ENCODE results near the gene EVC2. TPM values are rescaled to one million over a fixed set of nuclear protein-coding genes. Genes with fewer than 3 reads are reported as not detected.

The EVC2 gene
- total RNA-seq, 2 experiments from 2014 or later: 3.4 TPM; not detected in 1

DNA sequence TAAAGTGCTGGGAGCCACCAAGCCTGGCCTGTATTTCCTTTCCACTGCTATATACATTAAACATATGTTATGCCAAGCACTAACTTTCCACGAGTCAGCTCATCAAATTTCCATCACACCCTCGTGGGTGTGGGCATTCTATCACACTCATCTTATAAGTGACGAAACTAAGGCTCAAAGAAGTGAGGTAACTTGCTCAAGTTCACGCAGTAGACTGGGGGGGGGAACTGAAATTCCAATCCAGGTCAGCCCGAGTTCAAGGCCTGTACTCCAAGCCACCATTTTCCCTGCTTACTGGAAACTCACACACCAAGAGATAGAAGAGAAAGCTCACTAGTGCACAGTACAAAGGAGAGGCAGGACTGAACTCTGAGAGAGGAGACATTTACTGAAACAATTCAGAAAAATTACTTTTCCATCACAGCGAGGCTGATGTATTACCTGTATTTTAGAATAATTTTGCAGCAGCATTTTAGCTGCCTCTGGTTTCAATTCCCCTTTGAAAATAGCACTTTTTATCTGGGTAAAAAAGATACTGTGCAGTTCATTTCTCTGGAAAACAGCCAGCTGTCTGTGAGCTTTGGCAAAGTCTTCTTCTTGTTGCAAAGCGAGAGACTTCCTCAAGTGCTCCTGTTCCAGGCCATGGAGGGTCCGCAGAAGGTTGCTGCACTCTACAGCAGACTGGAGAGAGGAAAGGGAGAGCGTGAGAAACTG, 76.8 kb downstream of the EVC2 start:
- intact Hi-C loops (cut with micrococcal nuclease; ENCODE audit: unreplicated experiment): no loop called here
- no peak for DNase-seq (ENCODE audit: low spot score)
- Histone ChIP-seq H3K4me1 (ENCODE audit: insufficient read depth, low read length, poor library complexity, severe bottlenecking) (no peaks in the 10 kb centered on the region), H2AFZ (ENCODE audit: low read length) (no peak overlapping the region), H3K36me3 (ENCODE audit: insufficient read depth, low read length) (no peaks in the 10 kb centered on the region), H3K4me2 (ENCODE audit: low read length) (no peak overlapping the region), H4K20me1 (ENCODE audit: insufficient read depth, low read length) (no peaks in the 10 kb centered on the region), H3K79me2 (ENCODE audit: insufficient read depth, low read depth, low read length) (no peaks in the 10 kb centered on the region), H3K9me3 (ENCODE audit: low read length) (no peaks in the 10 kb centered on the region), H3K27ac (ENCODE audit: low read depth, low read length, poor library complexity, severe bottlenecking) (no peak overlapping the region), H3K9me2 (ENCODE audit: insufficient read depth, low read length) (no peaks in the 10 kb centered on the region), H3K4me3 (ENCODE audit: low read depth, low read length, poor library complexity, severe bottlenecking) (no peak overlapping the region)
- POLR2A ChIA-PET: no interaction called here
- TF ChIP-seq, protein P1, sequence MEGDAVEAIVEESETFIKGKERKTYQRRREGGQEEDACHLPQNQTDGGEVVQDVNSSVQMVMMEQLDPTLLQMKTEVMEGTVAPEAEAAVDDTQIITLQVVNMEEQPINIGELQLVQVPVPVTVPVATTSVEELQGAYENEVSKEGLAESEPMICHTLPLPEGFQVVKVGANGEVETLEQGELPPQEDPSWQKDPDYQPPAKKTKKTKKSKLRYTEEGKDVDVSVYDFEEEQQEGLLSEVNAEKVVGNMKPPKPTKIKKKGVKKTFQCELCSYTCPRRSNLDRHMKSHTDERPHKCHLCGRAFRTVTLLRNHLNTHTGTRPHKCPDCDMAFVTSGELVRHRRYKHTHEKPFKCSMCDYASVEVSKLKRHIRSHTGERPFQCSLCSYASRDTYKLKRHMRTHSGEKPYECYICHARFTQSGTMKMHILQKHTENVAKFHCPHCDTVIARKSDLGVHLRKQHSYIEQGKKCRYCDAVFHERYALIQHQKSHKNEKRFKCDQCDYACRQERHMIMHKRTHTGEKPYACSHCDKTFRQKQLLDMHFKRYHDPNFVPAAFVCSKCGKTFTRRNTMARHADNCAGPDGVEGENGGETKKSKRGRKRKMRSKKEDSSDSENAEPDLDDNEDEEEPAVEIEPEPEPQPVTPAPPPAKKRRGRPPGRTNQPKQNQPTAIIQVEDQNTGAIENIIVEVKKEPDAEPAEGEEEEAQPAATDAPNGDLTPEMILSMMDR (conservative IDR thresholded peaks at IDR 0.05; ENCODE audit: low read length): no peak
- BruUV-seq (replicated peaks): no TSS peak
- CTCF ChIA-PET (ENCODE audit: unreplicated experiment): no interaction called here

DNA sequence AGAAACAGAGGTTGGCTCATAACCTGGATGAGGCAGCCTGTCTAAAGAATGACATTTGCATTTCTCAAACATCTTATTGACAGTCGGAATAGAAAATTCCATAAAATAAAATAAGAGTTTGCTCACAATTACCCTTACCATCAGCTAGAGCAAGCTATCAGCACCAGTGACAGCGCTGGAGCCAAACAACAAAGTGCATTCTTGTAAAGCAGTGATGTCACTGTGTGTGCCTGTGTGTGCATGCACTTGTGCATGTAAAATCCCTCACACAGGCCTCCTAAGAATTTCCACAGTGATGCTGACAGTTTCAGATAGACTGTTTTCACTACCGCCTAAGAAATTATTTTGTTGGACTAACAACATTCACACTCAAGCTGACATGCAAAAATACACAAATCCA, 77.6 kb downstream of the EVC2 start:
- Histone ChIP-seq H2AFZ (ENCODE audit: low read length) (no peak overlapping the region), H3K9me2 (ENCODE audit: insufficient read depth, low read length) (no peaks in the 10 kb centered on the region), H3K36me3 (ENCODE audit: insufficient read depth, low read length) (no peaks in the 10 kb centered on the region), H3K4me2 (ENCODE audit: low read length) (no peak overlapping the region), H3K4me3 (ENCODE audit: low read depth, low read length, poor library complexity, severe bottlenecking) (no peak overlapping the region), H3K27ac (ENCODE audit: low read depth, low read length, poor library complexity, severe bottlenecking) (no peak overlapping the region), H3K79me2 (ENCODE audit: insufficient read depth, low read depth, low read length) (no peaks in the 10 kb centered on the region), H3K9me3 (ENCODE audit: low read length) (no peaks in the 10 kb centered on the region), H4K20me1 (ENCODE audit: insufficient read depth, low read length) (no peaks in the 10 kb centered on the region), H3K4me1 (ENCODE audit: insufficient read depth, low read length, poor library complexity, severe bottlenecking) (no peaks in the 10 kb centered on the region)
- BruUV-seq (replicated peaks): no TSS peak
- DNase-seq (ENCODE audit: low spot score): no peak
- CTCF ChIA-PET (ENCODE audit: unreplicated experiment): no interaction called here
- POLR2A ChIA-PET: no interaction called here
- TF ChIP-seq, protein P1 (conservative IDR thresholded peaks at IDR 0.05; ENCODE audit: low read length): no peak
- TF ChIP-seq EZH2phosphoT487 (IDR thresholded peaks at IDR 0.05; ENCODE audit: borderline replicate concordance, low read depth, low read length): no peak
- intact Hi-C loops (cut with micrococcal nuclease; ENCODE audit: unreplicated experiment): no loop called here

DNA sequence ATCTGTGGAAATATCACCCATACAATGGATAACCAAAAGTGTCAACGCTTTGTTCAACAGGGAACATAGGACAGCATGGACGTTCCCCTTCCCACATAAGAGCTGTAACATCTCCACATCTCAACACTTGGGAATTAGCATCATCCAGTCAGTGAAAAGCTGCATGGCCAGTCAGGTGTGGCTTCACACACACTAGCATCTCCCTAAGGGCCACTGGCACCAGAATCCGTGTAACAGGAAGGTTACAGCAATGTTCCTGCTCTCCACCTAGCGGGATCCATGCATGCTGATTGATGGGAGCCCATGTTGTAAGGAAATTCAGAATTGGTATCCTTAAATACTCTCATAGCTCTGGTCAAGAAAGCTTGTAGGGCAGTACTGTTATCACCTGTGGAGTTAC, 78.8 kb downstream of the EVC2 start:
- H3K9me3 ChIP-seq (ENCODE audit: low read length): no peaks in the 10 kb centered on the region
- no TSS peak for BruUV-seq (replicated peaks)
- DNase-seq (ENCODE audit: low spot score): no peak
- no peak for TF ChIP-seq EZH2phosphoT487 (IDR thresholded peaks at IDR 0.05; ENCODE audit: borderline replicate concordance, low read depth, low read length)
- TF ChIP-seq, protein P1 (conservative IDR thresholded peaks at IDR 0.05; ENCODE audit: low read length): no peak
- H3K79me2 ChIP-seq (ENCODE audit: insufficient read depth, low read depth, low read length): no peaks in the 10 kb centered on the region
- H4K20me1 ChIP-seq (ENCODE audit: insufficient read depth, low read length): no peaks in the 10 kb centered on the region
- no peaks in the 10 kb centered on the region for H3K36me3 ChIP-seq (ENCODE audit: insufficient read depth, low read length)
- intact Hi-C loops (cut with micrococcal nuclease; ENCODE audit: unreplicated experiment): no loop called here
- H3K4me3 ChIP-seq (ENCODE audit: low read depth, low read length, poor library complexity, severe bottlenecking): no peak overlapping the region
- CTCF ChIA-PET (ENCODE audit: unreplicated experiment): no interaction called here
- H3K4me2 ChIP-seq (ENCODE audit: low read length): no peak overlapping the region
- H2AFZ ChIP-seq (ENCODE audit: low read length): no peak overlapping the region
- H3K9me2 ChIP-seq (ENCODE audit: insufficient read depth, low read length): no peaks in the 10 kb centered on the region
- no peaks in the 10 kb centered on the region for H3K4me1 ChIP-seq (ENCODE audit: insufficient read depth, low read length, poor library complexity, severe bottlenecking)
- no peak overlapping the region for H3K27ac ChIP-seq (ENCODE audit: low read depth, low read length, poor library complexity, severe bottlenecking)
- POLR2A ChIA-PET: interaction anchor here (0.6 to 0.7 kb wide), 2 partner anchors 11 to 19 kb away, joined by 3 read pairs; no protein-coding TSS in a partner anchor
